Glomerular endothelial cell (primary cell): ENCODE measurements around the gene TSPAN15. TPM values are rescaled to one million over a fixed set of nuclear protein-coding genes. Genes with fewer than 3 reads are reported as not detected.

Source experiments
- DNase-seq: peaks from one replicate; pipeline ENCODE4 v3.0.0-alpha.2; 2011; ENCODE audit warnings: low read depth, low spot score; ENCODE audit errors: extremely low read depth
- total RNA-seq: library from RNA; depleted of rRNA; stranded (reverse); fragments of >200 nt; gene quantifications from 2 replicates; pipeline ENCODE4 v1.2.3, GENCODE V29; 2015

The TSPAN15 gene
- total RNA-seq, 1 donor from 2014 or later = 426 TPM

DNA sequence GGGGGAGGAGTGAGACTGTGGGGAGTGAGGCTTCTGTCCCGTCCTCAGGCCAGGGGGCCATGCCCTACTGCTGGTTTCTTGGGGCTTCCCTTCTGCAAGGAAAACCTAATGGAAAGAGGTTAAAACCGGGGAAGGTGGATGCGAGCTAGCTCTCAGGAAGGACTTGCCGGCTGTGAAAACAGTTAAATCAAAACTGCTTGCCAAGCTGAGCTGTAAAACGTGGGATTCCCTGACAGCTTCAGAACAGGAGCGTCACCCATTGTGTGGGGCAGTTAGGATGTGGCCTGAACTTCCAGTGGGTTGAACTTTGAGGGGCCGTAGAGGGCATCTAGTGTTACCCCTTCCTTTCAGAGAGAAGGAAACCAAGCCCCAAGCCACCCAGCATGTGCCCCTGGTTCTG is 13.1 kb downstream of the TSPAN15 start:
- no peak for DNase-seq

DNA sequence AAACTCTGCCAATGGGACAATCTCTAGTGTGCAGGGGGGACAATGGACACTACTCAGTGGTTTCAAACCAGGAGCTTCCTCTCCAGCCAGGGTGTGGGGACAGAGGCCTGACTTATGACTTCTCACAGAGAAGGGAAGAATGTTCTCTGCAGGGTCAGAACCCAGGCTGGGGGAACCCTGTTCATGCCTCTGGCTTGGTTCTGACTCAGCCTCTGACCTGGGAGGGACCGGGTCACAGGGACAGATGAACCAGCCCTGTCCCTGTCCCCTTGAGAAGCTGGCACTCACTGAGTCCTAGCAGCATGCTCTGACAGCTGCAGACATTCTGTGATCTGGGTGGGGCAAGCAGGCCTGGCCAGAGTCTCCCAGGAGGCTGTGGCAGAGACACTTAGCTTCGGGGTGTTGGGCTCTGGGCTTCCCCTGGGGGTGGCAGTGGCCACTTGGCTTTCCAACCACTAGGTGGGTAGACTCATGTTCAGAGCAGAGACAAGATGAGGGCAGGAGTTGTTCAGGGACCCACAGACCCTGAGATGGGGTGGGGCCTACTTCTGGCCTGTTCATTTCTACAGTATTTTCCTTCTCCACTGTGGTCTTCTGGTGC is 13.6 kb downstream of the TSPAN15 start:
- DNase-seq = no peak

DNA sequence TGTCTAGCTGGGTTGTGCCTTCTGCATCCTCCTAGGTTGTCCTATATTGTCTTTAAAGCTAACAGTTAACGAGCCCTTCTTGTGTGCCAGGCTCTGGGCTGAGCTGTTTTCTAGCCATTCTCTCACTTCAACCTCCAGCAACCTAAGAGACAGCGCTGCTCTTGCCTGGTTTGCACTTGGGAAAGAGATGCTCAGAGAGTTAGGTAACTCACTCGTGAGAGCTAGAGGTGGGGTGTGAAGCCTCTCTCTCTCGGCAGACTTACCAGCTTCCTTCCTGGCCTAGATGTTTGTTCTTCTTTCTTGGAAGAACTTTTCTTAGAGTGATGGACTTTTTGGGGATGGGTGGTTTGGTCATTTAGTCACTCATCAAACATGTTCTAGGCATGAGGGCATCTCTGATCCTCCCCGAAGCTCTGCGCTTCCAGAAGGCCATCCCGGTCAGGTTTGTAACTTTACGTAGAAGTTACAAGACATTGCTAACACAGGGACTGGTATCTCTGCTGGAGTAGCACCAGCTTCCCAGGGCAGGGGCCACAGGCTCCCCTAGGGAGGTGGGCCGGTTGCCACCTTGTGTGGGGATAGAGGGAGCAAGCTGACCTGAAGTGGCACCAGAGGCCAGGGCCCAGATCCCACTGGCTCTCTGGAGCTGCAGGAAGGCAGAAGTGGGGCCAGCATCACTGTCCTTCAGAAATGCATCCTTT is 14.3 kb downstream of the TSPAN15 start:
- no peak for DNase-seq

DNA sequence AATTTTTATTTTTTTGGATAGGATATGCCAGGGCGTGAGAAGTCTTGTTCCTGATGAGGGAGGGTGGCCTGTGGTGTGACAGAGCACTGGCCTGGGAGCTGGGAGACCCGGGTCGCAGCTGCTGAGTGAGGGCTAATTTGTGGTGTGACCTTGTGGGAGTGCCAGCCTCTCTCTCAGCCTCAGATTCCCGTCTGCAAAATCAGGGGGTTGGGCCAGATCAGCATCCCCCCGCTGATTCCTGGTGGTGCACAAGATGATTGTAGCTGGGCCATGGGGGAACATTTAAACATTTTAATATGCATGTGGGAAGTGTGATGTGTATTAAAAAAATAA is 14.9 kb downstream of the TSPAN15 start:
- DNase-seq = no peak

DNA sequence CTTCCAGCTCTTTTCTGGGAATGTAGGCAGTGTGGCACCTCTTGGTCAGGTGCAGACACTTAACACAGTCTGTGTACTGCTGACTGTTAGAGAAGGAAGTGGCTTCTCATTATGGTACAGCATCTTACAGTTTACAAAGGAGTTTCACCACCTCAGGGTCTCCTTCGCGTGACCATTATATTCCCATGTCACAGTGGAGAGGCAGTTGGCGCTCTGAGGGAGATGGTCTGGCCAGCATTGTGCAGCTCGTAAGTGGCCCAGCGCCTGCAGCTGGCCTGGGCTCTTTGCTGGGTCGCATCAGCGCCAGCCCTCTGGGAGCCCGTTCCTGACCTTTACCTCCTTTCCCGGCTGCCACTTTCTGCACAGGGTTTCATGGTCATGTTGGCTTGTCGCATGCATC is 15.4 kb downstream of the TSPAN15 start:
- DNase-seq = no peak

DNA sequence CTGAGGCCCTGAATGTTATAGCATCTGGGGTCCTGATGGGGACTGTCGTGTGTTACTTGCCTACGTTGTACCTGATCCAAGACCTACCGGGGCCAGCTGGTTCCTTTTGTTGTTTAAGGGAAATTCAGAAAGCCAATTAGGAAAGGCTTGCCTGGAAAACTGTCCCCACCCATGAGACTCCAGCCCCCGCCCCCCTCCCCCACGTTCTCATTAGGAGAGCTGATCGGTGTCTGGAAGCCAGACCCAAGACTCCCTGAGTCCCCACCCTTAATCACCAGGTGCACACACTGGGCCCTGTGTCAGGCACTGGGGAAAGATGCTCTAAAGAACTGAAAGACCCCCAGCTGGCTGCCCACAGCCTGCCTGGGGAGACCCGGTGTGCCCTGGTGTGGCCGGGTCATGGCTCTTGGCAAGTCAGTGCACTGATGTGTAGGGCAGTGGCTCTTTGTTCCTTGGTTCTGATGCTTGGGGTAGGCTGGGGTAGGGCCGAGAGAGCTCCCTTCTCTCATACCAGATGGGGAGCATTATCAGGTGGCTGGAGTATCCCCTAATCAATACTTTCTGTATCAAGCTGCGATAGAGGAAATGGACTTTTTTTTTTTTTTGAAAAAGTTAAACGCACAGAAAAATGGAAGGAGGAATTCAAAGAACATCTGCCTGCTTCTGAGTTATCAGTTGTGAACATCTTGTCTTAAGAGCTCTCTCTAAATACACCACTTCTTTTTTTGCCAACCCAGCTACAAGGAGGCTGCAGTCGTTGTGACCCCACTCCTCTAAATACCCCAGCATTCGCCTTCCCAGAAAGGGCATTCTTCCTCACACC is 16.9 kb downstream of the TSPAN15 start:
- no peak for DNase-seq

DNA sequence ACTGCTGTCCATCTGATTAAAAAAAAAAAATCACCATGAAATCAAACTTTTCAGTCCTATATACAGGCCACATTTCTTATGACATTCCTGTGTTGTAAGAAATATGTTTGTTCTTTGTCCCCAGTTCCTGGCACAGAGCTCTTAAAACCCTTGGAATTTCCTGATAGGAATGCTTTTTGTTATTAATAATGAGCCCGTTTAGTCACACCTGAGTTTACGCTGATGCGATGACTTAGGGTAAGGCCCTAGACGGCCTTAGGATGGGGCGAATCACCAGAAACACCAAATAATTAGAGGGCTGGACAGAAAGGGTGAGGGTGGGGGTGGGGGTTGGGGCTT is 17.5 kb downstream of the TSPAN15 start:
- no peak for DNase-seq

DNA sequence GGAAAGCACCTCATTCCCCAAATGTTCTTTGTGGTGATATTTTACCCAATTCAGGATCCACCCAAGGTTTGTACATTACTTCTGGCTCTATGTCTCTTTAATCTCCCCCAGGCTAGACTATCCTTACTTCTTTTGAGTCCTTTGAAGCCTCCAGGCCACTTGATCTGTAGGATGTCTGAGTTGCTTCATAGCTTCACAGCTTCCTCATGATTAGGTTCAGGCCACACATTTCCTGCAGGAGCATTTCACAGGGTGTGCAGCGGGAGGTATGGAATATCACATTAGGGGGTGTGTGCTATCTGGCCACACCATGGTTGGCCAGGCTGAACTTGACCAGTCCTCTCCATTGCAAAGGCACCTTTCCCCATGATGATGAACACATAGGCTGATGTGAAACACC is 18.7 kb downstream of the TSPAN15 start:
- no peak for DNase-seq

DNA sequence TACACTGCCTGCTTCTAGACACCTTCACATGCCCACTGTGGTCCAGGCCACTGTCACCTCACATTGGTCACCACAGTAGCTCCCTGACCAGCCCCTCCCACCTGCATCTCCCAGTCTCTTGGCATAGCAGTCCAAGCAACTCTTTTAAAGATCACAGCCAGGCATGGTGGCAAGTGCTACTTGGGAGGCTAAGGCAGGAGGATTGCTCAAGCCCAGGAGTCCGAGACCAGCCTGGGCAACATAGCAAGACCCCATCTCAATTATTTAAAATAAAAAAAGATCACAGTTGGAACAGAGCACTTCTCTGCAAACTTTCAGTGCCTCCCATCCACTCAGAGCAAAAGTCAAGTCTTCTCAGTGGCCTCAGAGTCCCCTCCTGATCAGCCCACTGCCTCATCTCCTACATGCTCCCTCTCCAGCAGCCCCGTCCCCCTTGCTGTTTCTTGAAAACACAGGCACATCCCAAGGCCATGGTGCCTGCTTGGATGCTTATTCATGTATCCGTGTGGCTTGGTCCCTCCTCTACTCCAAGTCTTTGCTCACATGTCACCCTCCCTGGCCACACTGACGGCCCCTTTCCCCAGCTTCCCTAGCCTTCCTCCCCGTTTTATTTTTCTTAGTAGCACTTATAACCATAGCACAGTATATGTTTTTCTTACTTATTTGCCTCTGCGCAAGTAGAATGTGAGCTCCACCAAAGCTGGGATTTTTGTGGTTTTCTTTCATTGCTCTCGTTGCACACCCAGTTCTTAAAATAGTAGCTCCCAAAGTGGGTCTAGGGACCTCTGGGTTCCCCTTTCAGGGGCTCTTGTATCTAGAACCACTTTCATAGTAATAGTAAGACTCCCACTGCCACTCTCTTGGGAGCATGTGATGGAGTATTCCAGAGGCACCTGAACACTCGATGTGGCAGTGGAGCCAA is 19.5 kb downstream of the TSPAN15 start:
- no peak for DNase-seq

DNA sequence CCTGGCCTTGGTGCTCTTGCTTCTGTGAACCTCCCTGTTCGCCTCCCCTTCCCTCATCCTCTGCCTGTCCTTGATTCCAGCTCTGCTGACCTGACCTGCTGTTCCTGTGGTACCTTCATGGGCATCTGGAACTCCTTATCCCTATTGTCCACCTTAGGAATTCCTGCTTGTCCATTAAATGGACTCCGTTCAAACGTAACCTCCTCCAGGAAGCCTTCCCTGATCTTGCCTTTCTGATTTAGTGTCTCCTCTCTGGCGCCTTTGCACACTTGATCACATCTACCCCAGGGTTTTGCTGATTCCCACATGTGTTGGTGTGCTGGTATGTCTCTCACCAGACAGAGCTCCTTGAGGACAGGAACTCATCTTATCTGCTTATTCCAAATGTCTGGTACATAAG is 20.9 kb downstream of the TSPAN15 start:
- no peak for DNase-seq

DNA sequence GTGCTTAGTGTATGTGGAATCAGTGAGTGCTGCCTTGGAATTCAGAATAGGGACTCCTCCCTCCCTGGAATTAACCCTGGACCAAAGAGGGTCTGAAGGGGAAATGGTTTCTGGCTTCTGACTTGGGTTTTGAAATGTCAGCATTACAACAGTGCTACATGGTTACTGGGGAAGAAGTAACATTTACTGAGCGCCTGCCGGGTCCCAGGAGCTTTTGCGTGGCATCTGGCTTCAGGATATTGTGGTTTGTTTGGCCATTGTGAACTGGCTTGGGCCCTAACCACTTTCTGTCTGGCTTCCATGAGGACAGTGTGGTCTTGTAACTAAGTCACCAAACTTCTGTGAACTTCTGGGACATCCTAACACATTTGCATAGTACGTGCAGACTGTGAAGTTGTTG is 21.3 kb downstream of the TSPAN15 start:
- DNase-seq = no peak

DNA sequence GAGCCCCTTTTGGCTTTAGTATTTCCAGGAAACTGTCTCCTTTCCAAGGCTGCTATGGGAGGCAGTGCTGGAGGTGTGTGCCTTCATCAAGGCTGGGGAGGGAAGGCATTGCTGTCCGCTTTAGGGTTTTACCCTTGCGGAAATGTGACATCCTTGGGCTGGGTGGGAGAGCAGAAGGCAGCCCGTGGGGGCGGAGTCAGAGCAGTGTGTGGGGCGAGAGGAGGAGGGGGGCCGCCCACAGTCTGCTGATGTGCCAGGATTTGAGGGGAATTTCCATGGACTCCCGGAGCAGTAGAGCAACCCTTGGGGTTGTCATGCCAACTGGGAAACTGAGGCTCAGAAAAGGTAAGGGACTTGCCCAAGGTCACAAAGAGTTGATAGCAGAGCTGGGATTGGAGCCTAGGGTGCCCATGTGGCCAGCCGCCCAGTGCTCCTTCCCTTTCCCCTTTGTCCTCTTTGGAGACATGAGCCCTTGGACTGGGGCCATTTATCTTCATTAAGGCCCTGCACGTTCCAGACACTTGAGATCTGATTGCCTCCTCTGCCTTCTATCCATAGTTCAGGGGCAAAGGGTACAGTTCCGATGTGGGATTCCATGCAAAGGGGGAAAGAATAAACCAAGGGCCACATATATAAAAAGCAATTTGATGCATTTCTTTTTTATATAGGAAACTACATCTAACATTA is 22.2 kb downstream of the TSPAN15 start:
- DNase-seq = no peak

DNA sequence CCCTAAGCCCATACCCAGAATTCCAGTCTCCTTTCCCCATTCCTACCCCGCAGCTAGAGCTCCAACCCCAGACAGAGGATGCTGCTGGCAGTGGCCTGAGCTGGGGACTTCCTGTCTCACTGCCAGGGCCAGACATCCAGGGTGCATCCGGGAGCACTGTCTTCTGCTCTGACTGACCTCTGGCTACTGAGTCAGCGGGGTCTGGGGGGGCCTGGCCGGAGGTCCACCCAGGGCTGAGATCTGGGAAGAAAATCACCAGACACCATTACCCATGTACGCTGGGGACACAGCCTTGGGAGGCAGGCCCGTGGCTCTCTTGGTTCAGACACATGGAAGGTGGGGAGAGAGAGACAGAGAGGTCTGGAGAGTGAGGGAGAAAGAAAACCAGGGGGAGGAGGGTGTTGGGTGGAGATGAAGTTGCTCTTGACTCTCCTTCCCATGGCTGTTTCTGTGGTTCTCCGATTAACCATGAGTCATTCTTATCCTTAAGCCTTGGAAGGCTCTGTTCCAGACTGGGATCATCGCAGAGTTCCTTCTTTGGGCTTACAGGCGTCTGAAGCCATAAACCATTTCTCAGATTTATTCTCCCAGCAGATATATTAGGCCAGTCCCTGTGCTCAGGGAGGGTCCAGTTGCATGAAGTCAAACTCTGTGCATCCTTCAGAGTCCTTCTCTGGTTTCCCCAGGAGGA is 23.6 kb downstream of the TSPAN15 start:
- no peak for DNase-seq

DNA sequence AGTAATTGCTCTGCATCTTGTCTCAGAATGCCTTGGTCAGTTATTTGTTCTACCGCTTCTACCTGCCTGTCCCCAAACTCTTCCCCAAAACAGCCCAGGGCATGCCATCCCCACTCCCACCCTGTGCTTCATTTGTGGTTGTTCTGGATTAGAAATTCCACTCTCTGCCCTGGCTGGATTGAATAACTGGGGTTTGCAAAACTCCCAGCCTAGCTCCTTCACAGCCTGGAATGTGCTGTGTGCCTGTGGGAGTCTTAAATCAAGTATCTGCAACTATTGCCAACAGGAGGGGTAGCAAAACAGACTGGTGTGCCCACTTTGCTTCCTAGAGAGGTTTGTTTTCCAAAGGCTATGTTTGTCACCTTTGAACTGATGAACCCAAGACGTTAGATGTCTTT is 24.2 kb downstream of the TSPAN15 start:
- DNase-seq = no peak

DNA sequence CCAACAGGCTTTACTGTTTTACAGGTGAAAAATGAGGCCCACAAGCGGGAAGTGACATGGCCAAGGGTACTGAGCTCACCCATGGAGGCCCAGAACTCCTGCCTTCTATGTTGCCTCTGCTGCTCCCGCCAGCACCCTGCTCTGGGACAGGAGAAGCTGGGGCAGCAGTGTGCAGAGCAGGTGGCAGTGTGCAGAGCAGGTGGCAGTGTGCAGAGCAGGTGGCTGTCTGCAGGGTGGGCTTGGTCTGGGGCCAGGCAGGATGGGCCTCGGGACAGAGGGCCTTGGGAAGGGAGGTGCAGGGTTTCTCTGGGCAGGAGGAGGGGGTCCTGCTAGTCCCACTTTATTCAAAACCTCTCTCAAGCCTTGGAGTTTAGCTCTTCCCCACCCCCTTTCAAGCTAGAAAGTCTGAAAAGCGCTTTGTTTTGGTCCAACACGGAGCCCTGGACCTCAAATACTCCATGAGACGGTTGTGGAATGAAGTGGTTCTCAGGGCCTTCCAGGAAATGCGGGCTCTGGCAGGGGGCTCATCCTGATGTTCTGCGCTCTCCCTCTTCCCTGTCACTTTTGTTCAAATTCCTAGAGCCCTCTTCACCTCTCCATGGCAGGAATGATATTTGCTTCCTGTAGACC is 26.8 kb downstream of the TSPAN15 start:
- DNase-seq = no peak

DNA sequence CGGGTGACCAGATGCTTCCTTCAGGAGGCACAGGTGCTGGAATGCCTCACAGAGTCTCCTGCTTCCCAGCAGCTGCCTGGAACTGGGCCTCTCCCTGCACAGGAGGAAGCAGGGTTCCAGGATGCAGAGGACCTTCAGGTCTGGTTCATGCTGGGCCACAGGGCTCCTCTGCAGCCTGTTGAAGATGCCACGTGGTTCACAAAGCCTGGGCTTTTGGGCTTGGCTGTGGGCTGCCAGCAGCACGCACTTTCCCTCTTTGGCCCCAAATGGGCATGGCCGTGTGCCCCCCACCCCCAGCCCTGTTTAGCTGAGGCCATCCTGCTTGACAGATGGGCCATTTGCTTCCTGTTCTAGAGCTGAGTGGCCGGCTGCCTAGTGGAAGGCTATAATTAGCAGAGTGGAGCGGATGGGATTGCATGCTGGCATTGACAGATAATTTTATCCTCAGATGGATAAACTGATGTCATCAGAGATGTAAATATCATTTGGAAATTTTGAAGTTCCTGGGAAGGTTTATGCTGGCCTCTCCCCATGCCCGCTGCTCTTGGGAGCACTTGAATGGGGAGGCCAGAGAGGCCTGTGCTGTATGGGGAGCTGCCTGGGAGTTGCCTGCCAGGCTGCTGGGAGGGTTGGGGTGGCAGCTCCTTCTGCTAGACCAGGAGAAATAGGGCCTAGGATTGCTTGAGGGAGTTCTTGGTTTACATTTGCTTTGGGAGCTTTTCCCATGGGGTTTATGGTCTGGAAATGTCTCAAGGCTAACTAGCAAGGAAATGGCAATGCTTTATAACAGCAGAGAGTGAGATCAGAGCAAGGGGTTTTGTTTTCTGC is 28.2 kb downstream of the TSPAN15 start:
- no peak for DNase-seq

DNA sequence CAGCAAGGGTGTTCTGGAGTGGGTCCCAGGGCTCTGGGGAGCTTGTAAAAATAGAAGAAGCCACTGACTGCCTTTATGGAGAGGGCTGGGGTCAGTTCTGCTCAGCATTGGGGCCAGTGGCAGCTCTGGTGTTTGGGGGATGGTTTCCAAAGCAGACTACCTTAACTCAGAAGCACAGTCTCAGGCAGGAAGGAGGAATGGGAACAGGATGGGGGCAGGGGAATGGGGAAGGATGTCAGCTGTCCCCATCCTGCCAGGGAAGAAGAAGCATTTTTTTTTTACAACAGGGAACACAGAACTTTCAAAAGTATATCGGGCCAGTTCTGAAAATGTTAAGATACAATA is 28.8 kb downstream of the TSPAN15 start:
- DNase-seq = no peak

DNA sequence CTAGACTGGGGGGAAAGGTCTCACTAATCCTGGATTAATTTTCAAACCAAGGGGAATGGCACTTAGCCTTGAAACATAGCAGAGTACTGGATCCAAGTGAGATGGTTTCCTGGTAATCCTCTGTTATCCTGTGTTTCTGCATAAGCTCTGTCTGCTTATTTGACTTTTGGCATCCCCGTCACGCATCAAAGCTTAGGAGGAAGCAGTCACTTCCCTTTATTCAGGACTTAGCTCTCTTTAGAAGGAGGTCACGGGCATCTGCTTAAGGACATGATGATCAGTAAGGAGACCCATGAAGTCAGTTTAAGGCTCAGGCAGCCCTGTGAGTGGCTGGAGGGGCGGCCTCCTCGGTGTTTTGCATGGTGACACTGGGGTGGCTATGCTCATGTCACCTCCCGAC is 30.0 kb downstream of the TSPAN15 start:
- no peak for DNase-seq
